HepG2 (cell line): ENCODE measurements around the gene TUBGCP6. TPM values are rescaled to one million over a fixed set of nuclear protein-coding genes. Genes with fewer than 3 reads are reported as not detected.

Source experiments
- FOXC1 ChIP-seq: sonication (generic); formaldehyde crosslinking; IDR thresholded peaks from 2 replicates; pipeline ENCODE4 v1.8.0; 2022; ENCODE audit warnings: mild to moderate bottlenecking, missing genetic modification reagents, borderline replicate concordance
- FOXK1 ChIP-seq: sonication (generic); formaldehyde crosslinking; IDR thresholded peaks from 2 replicates; pipeline ENCODE4 v1.4.0; 2020; ENCODE audit warnings: low read depth, missing genetic modification reagents, borderline replicate concordance
- HDAC6 ChIP-seq: fragments of 200-600 bp; sonication (generic); IDR thresholded peaks from 2 replicates; pipeline ENCODE4 v1.7.0; 2017; ENCODE audit warnings: mild to moderate bottlenecking, antibody characterized with exemption, low read length, low read depth
- HNRNPK ChIP-seq: fragments of 200-400 bp; formaldehyde crosslinking; IDR thresholded peaks from 2 replicates; pipeline ENCODE4 v1.6.1; 2018; ENCODE audit warnings: low read length, low read depth, moderate library complexity, mild to moderate bottlenecking; ENCODE audit not compliant: poor library complexity, severe bottlenecking
- PPARG ChIP-seq: conservative IDR thresholded peaks from 2 replicates; pipeline ENCODE4 v1.6.1; 2016; ENCODE audit warnings: missing biosample characterization, missing genetic modification reagents
- ZNF3 ChIP-seq: IDR thresholded peaks from 2 replicates; pipeline ENCODE4 v1.7.0; 2017; ENCODE audit warnings: inconsistent platforms
- ZNF720 ChIP-seq: sonication (generic); formaldehyde crosslinking; IDR thresholded peaks from 2 replicates; pipeline ENCODE4 v1.4.0; 2020; ENCODE audit warnings: missing genetic modification reagents
- polyA plus RNA-seq, 8 experiments: library from polyadenylated mRNA; depleted of rRNA in 3 of 8; stranded (reverse) in 7 of 8; unstranded in 1 of 8; fragments of >200 nt; fragmentation: Illumina TruSeq in 4 of 8; extraction: Trizol in 4 of 8; gene quantifications; 2 replicates each; pipeline versions ENCODE4 v1.2.1 to v1.2.3, GENCODE V29; 2011 to 2016; ENCODE audit warnings: low read depth in 4 of 8, missing spikeins in 1 of 8, mixed read lengths in 1 of 8; ENCODE audit not compliant: insufficient read depth in 1 of 8
- total RNA-seq, 5 experiments: library from RNA; depleted of rRNA; stranded (reverse); fragments of >200 nt; fragmentation: Illumina TruSeq; extraction: Trizol; gene quantifications; 2 replicates each; pipeline ENCODE4 v1.2.3, GENCODE V29; 2016; ENCODE audit warnings: low read depth in 1 of 5
- TF ChIP-seq, protein P1 (sequence below): sonication (generic); formaldehyde crosslinking; IDR thresholded peaks from 2 replicates; pipeline ENCODE4 v1.9.0; 2021; ENCODE audit warnings: mild to moderate bottlenecking, missing genetic modification reagents
- TF ChIP-seq, protein P2 (sequence below): IDR thresholded peaks from 2 replicates; pipeline ENCODE4 v1.6.1; 2012; ENCODE audit warnings: low read length, improper control_type of control experiment
- TF ChIP-seq, protein P3 (sequence below): sonication (generic); formaldehyde crosslinking; IDR thresholded peaks from 2 replicates; pipeline ENCODE4 v1.5.1; 2020; ENCODE audit warnings: mild to moderate bottlenecking, moderate library complexity, missing genetic modification reagents
- TF ChIP-seq, protein P4 (sequence below): sonication (generic); formaldehyde crosslinking; IDR thresholded peaks from 2 replicates; pipeline ENCODE4 v1.4.0; 2020; ENCODE audit warnings: missing genetic modification reagents, borderline replicate concordance

TUBGCP6 gene
- total and polyA plus RNA-seq, 2 of the 13 experiments (the other 11 are each of a cell fraction or from before 2014, with no cell fraction given): 14.6 to 15.7 TPM

DNA sequence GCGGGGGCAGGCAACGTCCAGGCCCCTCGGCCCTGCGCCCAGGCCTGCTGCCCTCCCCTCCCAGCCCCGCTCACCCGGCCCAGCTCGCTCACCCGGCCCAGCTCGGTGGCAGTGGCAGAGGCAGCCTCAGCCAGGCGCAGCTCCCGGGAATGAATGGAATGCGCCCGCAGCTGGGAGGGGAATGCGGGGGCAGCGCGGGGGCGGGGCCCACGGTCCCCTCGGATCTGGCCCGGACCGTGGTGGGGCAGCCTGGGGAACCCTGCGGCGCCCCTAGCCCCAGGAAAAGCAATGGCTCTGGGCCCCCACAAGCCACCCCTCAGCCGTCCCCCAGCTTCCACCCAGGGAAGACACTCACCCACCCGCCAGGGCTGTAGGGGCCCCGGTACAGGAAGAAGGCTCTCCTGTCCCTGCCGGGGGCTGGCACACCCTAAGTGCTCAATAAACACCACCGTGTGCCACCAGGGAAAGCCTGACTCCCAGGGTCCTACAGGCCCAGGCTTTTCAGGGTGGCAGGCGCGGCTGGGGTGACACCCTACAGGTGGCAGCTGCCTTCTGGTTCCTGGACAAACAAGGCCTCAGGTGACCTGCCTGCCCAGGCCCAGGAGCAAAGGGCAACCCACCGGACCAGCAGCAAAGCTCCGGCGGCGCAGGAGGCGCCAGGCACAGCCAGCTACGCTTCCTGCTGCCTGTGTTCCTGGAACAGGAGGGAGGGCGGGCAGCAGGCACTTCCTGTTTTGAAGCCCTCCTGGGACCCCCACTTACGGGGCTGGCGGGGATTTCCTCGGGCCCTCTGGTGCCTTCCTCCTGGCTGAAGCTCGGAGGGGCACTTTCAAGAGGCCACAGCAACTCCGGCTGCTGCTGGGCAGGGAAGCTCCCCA lies 48.9 kb upstream of the TUBGCP6 start (continued):
- TF ChIP-seq HNRNPK: peak; percentile 86
- TF ChIP-seq FOXK1: peak; percentile 65; the same call in 1 of the 2 replicates
- TF ChIP-seq, protein P1, sequence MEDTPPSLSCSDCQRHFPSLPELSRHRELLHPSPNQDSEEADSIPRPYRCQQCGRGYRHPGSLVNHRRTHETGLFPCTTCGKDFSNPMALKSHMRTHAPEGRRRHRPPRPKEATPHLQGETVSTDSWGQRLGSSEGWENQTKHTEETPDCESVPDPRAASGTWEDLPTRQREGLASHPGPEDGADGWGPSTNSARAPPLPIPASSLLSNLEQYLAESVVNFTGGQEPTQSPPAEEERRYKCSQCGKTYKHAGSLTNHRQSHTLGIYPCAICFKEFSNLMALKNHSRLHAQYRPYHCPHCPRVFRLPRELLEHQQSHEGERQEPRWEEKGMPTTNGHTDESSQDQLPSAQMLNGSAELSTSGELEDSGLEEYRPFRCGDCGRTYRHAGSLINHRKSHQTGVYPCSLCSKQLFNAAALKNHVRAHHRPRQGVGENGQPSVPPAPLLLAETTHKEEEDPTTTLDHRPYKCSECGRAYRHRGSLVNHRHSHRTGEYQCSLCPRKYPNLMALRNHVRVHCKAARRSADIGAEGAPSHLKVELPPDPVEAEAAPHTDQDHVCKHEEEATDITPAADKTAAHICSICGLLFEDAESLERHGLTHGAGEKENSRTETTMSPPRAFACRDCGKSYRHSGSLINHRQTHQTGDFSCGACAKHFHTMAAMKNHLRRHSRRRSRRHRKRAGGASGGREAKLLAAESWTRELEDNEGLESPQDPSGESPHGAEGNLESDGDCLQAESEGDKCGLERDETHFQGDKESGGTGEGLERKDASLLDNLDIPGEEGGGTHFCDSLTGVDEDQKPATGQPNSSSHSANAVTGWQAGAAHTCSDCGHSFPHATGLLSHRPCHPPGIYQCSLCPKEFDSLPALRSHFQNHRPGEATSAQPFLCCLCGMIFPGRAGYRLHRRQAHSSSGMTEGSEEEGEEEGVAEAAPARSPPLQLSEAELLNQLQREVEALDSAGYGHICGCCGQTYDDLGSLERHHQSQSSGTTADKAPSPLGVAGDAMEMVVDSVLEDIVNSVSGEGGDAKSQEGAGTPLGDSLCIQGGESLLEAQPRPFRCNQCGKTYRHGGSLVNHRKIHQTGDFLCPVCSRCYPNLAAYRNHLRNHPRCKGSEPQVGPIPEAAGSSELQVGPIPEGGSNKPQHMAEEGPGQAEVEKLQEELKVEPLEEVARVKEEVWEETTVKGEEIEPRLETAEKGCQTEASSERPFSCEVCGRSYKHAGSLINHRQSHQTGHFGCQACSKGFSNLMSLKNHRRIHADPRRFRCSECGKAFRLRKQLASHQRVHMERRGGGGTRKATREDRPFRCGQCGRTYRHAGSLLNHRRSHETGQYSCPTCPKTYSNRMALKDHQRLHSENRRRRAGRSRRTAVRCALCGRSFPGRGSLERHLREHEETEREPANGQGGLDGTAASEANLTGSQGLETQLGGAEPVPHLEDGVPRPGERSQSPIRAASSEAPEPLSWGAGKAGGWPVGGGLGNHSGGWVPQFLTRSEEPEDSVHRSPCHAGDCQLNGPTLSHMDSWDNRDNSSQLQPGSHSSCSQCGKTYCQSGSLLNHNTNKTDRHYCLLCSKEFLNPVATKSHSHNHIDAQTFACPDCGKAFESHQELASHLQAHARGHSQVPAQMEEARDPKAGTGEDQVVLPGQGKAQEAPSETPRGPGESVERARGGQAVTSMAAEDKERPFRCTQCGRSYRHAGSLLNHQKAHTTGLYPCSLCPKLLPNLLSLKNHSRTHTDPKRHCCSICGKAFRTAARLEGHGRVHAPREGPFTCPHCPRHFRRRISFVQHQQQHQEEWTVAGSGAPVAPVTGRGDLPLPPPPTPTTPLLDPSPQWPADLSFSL (CRISPR knock-in tag): peak; percentile 47; the same call in 1 of the 2 replicates
- TF ChIP-seq, protein P2, sequence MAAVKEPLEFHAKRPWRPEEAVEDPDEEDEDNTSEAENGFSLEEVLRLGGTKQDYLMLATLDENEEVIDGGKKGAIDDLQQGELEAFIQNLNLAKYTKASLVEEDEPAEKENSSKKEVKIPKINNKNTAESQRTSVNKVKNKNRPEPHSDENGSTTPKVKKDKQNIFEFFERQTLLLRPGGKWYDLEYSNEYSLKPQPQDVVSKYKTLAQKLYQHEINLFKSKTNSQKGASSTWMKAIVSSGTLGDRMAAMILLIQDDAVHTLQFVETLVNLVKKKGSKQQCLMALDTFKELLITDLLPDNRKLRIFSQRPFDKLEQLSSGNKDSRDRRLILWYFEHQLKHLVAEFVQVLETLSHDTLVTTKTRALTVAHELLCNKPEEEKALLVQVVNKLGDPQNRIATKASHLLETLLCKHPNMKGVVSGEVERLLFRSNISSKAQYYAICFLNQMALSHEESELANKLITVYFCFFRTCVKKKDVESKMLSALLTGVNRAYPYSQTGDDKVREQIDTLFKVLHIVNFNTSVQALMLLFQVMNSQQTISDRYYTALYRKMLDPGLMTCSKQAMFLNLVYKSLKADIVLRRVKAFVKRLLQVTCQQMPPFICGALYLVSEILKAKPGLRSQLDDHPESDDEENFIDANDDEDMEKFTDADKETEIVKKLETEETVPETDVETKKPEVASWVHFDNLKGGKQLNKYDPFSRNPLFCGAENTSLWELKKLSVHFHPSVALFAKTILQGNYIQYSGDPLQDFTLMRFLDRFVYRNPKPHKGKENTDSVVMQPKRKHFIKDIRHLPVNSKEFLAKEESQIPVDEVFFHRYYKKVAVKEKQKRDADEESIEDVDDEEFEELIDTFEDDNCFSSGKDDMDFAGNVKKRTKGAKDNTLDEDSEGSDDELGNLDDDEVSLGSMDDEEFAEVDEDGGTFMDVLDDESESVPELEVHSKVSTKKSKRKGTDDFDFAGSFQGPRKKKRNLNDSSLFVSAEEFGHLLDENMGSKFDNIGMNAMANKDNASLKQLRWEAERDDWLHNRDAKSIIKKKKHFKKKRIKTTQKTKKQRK: no peak
- peak; percentile 48; the same call in 1 of the 2 replicates for TF ChIP-seq FOXC1 (CRISPR knock-in tag)
- TF ChIP-seq, protein P3, sequence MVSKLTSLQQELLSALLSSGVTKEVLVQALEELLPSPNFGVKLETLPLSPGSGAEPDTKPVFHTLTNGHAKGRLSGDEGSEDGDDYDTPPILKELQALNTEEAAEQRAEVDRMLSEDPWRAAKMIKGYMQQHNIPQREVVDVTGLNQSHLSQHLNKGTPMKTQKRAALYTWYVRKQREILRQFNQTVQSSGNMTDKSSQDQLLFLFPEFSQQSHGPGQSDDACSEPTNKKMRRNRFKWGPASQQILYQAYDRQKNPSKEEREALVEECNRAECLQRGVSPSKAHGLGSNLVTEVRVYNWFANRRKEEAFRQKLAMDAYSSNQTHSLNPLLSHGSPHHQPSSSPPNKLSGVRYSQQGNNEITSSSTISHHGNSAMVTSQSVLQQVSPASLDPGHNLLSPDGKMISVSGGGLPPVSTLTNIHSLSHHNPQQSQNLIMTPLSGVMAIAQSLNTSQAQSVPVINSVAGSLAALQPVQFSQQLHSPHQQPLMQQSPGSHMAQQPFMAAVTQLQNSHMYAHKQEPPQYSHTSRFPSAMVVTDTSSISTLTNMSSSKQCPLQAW: peak; percentile 90
- TF ChIP-seq ZNF720: no peak
- TF ChIP-seq HDAC6: no peak
- no peak for TF ChIP-seq ZNF3 (CRISPR knock-in tag)
- TF ChIP-seq, protein P4, sequence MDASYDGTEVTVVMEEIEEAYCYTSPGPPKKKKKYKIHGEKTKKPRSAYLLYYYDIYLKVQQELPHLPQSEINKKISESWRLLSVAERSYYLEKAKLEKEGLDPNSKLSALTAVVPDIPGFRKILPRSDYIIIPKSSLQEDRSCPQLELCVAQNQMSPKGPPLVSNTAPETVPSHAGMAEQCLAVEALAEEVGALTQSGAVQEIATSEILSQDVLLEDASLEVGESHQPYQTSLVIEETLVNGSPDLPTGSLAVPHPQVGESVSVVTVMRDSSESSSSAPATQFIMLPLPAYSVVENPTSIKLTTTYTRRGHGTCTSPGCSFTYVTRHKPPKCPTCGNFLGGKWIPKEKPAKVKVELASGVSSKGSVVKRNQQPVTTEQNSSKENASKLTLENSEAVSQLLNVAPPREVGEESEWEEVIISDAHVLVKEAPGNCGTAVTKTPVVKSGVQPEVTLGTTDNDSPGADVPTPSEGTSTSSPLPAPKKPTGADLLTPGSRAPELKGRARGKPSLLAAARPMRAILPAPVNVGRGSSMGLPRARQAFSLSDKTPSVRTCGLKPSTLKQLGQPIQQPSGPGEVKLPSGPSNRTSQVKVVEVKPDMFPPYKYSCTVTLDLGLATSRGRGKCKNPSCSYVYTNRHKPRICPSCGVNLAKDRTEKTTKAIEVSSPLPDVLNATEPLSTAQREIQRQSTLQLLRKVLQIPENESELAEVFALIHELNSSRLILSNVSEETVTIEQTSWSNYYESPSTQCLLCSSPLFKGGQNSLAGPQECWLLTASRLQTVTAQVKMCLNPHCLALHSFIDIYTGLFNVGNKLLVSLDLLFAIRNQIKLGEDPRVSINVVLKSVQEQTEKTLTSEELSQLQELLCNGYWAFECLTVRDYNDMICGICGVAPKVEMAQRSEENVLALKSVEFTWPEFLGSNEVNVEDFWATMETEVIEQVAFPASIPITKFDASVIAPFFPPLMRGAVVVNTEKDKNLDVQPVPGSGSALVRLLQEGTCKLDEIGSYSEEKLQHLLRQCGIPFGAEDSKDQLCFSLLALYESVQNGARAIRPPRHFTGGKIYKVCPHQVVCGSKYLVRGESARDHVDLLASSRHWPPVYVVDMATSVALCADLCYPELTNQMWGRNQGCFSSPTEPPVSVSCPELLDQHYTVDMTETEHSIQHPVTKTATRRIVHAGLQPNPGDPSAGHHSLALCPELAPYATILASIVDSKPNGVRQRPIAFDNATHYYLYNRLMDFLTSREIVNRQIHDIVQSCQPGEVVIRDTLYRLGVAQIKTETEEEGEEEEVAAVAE (CRISPR knock-in tag): no peak
- TF ChIP-seq PPARG (CRISPR knock-in tag): peak; percentile 51; the same call in 1 of the 2 replicates
